RWPE2 (cell line): ENCODE measurements around the gene GUCA2B.
A peak's percentile ranks its signal among the peaks of the same experiment; 100 is the strongest.

Experiments
- ATAC-seq: fragments of 200-7000 bp; cut with Tn5 transposase; 3 replicates; pipeline ENCODE4 v1.9.1; 2021; ENCODE audit warnings: low read depth
- DNase-seq: peaks from one replicate; pipeline ENCODE4 v3.0.0-alpha.2; 2020; ENCODE audit warnings: low spot score
- H3K27ac ChIP-seq: fragments of 450-650 bp; 2 replicates; pipeline ENCODE4 v1.5.1; 2017; ENCODE audit warnings: mild to moderate bottlenecking; ENCODE audit not compliant: poor library complexity, severe bottlenecking
- H3K27me3 ChIP-seq: fragments of 250-450 bp; sonication (Bioruptor Pico); 2 replicates; pipeline ENCODE4 v1.5.1; 2021; ENCODE audit warnings: mild to moderate bottlenecking, moderate library complexity; ENCODE audit not compliant: insufficient read depth, poor library complexity, severe bottlenecking
- H3K36me3 ChIP-seq: fragments of 250-450 bp; sonication (Bioruptor Pico); 2 replicates; pipeline ENCODE4 v1.5.1; 2020; ENCODE audit warnings: low read depth, mild to moderate bottlenecking, moderate library complexity
- H3K4me1 ChIP-seq: fragments of 250-450 bp; sonication (Bioruptor Pico); 2 replicates; pipeline ENCODE4 v1.5.1; 2021; ENCODE audit warnings: mild to moderate bottlenecking, moderate library complexity; ENCODE audit not compliant: insufficient read depth, poor library complexity, severe bottlenecking
- H3K4me3 ChIP-seq: fragments of 250-450 bp; sonication (Bioruptor Pico); 2 replicates; pipeline ENCODE4 v1.5.1; 2021; ENCODE audit warnings: mild to moderate bottlenecking, moderate library complexity; ENCODE audit not compliant: severe bottlenecking
- H3K9me3 ChIP-seq: fragments of 250-450 bp; sonication (Bioruptor Pico); 2 replicates; pipeline ENCODE4 v1.5.1; 2021; ENCODE audit warnings: mild to moderate bottlenecking, moderate library complexity; ENCODE audit not compliant: severe bottlenecking
- TF ChIP-seq, protein P1 (sequence below): fragments of 450-650 bp; IDR thresholded peaks from one replicate; pipeline ENCODE4 v1.5.1; 2017; ENCODE audit warnings: mild to moderate bottlenecking, moderate library complexity; ENCODE audit not compliant: poor library complexity, severe bottlenecking

The GUCA2B gene

DNA sequence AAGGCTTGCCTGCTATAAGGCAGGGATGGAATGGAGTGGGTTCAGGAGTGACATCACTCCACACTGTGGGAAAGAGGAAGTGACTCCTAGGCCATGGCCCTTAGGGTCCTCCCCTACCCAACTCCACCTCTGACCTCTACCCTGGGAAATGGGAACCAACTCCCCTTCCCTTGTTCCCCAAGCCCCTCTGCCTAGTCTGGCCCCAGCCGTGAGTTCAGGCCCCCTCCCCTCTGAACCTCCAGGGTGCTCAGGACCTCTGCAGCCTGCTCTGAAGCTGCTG, 15.1 kb downstream of the GUCA2B start:
- Histone ChIP-seq H3K4me3 (no peak overlapping the region), H3K27me3 (no peaks in the 10 kb centered on the region), H3K4me1 (peaks cover 22% of the 10 kb centered on the region), H3K27ac (no peak overlapping the region), H3K36me3 (no peaks in the 10 kb centered on the region), H3K9me3 (no peaks in the 10 kb centered on the region)
- DNase-seq (no peak), ATAC-seq (no peak)
- TF ChIP-seq, protein P1, sequence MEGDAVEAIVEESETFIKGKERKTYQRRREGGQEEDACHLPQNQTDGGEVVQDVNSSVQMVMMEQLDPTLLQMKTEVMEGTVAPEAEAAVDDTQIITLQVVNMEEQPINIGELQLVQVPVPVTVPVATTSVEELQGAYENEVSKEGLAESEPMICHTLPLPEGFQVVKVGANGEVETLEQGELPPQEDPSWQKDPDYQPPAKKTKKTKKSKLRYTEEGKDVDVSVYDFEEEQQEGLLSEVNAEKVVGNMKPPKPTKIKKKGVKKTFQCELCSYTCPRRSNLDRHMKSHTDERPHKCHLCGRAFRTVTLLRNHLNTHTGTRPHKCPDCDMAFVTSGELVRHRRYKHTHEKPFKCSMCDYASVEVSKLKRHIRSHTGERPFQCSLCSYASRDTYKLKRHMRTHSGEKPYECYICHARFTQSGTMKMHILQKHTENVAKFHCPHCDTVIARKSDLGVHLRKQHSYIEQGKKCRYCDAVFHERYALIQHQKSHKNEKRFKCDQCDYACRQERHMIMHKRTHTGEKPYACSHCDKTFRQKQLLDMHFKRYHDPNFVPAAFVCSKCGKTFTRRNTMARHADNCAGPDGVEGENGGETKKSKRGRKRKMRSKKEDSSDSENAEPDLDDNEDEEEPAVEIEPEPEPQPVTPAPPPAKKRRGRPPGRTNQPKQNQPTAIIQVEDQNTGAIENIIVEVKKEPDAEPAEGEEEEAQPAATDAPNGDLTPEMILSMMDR: no peak

DNA sequence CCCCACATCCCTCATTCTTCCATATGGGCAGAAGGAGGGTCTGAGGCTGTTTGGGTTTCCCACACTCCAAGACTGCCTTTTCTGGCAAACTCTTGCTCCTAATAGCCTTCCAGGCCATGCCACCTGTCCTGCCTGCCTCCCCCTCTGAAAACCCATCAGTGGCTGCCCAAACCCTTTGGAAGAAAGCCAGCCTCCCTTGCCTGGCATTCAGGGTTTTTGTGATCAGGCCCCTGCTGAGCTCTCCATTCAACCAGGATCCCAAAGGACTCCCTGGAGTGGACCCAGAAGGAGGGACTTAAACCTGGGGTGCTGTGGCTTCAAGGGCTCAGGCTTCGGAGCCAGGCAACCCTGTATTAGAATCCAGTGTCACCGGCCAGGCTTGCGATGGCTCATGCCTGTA, 15.6 kb downstream of the GUCA2B start:
- DNase-seq (no peak), ATAC-seq (no peak)
- Histone ChIP-seq H3K9me3 (no peaks in the 10 kb centered on the region), H3K27ac (no peak overlapping the region), H3K27me3 (no peaks in the 10 kb centered on the region), H3K4me1 (peaks cover 26% of the 10 kb centered on the region), H3K36me3 (no peaks in the 10 kb centered on the region), H3K4me3 (no peak overlapping the region)
- TF ChIP-seq, protein P1: no peak

DNA sequence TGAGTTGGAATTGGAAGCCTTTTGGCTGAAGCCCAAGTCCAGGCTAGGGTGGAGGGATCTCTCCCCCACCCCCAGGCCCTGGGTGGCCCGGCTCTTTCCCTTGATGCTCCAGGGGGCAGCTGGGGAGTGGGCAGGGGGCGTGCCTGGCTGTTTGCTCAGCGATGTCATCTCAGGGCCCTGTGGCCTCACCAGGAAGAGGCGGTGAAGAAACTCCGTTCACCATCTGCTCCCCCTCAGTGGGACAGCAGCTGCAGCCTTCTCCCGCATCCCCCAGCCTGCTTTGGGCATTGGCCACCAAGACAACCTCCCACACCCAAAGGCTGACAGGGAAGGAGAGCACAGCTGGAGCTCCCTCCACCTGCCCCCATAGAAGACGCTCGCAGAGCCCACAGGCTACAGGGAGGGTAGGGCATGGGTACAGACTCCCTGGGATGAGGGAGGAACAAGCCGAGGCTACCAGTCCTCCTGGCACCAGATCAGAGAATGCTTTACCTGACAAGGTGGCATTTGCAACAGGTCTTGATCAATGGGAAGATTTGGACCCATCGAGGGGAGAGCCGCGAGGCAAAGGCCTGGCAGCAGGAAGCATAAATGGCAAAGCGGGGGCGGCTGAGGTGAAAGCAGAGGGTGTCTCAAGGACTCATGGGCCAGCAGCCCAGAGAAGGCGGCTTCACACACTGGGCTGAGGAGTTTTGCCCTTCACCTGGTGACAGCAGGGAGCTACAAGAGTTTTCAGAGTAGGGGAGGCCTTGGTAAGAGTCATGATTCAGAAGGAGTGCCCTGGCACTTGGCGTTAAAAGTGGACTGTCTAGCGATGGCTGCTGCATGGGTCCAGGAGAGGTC, 17.8 kb downstream of the GUCA2B start:
- H3K4me1 ChIP-seq: peaks cover 30% of the 10 kb centered on the region
- H3K36me3 ChIP-seq: no peaks in the 10 kb centered on the region
- no peaks in the 10 kb centered on the region for H3K27me3 ChIP-seq
- ATAC-seq: no peak
- H3K9me3 ChIP-seq: no peaks in the 10 kb centered on the region
- no peak overlapping the region for H3K4me3 ChIP-seq
- H3K27ac ChIP-seq: no peak overlapping the region
- no peak for DNase-seq
- TF ChIP-seq, protein P1: no peak

DNA sequence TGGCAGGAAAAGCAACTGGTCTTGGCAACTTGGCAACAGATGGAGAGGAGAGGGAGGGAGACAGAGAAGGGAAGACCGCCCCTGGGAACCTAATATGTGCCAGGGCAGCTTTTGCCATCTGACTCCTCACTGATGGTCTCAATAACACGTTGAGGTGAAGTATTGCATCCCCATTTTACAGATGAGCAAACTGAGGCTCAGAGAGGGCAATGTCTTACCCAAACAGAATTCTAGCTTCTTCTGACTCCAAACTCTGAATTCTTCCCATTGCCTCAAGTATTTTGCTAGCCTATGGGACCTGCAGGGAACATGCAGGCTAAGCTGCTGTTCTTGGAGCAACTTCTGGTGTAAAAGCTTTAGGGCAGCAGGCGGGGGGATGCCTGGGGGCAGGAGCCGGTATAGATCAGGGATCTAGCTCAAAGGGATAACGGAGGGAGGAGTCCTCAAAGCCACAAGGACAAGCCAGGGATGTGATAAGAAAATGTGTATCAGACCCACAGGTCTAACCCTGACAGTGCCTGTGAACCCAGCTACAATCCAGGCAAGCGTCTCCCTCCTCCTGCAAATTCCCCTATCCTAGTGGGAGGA, 18.6 kb downstream of the GUCA2B start:
- peak overlapping the region; percentile 83 for H3K27ac ChIP-seq
- peaks cover 25% of the 10 kb centered on the region for H3K4me1 ChIP-seq
- no peaks in the 10 kb centered on the region for H3K36me3 ChIP-seq
- no peak for ATAC-seq
- H3K9me3 ChIP-seq: no peaks in the 10 kb centered on the region
- H3K4me3 ChIP-seq: no peak overlapping the region
- DNase-seq: no peak
- H3K27me3 ChIP-seq: no peaks in the 10 kb centered on the region
- TF ChIP-seq, protein P1: no peak
